Gastroesophageal sphincter (tissue), 3 donors: ENCODE data around the gene CCNK.

Experiments used
- CTCF ChIP-seq, 4 experiments: fragments of 200-600 bp in 2 of 4; fragments of 450-650 bp in 2 of 4; sonication (generic) in 1 of 4; IDR thresholded peaks; one replicate each; pipeline ENCODE4 v1.5.1; 2017 to 2019; ENCODE audit warnings: antibody characterized with exemption in 4 of 4, mild to moderate bottlenecking in 2 of 4, moderate library complexity in 2 of 4
- EP300 ChIP-seq: sonication (generic); formaldehyde crosslinking; IDR thresholded peaks from one replicate; pipeline ENCODE4 v1.6.1; 2017; ENCODE audit warnings: antibody characterized with exemption, mild to moderate bottlenecking
- POLR2A ChIP-seq, 2 donors: fragments of 450-650 bp; IDR thresholded peaks; one replicate each; pipeline ENCODE4 v1.6.1; 2017; ENCODE audit warnings: antibody characterized with exemption in 2 of 2, mild to moderate bottlenecking in 2 of 2, moderate library complexity in 1 of 2

- no peak for TF ChIP-seq CTCF (IDR thresholded peaks at IDR 0.05)
- no peak for TF ChIP-seq POLR2A (IDR thresholded peaks at IDR 0.05)
- no peak for TF ChIP-seq EP300
Observed at GRCh38 chr14:99481745-99482099, 513 bp downstream of the CCNK start.
